Measurements from ENCODE around the gene SLC4A8. TPM values are rescaled to one million over a fixed set of nuclear protein-coding genes. Genes with fewer than 3 reads are reported as not detected.

The SLC4A8 gene
- total RNA-seq, 1 donor = 3.3 TPM

GRCh38 chr12:51471111-51471864, 46.7 kb downstream of the SLC4A8 start:
- Histone ChIP-seq H3K4me3 (ENCODE audit: low read length) (no peak overlapping the region), H3K4me1 (ENCODE audit: insufficient read depth, low read length) (no peaks in the 10 kb centered on the region), H3K9me3 (ENCODE audit: low read depth, low read length) (no peaks in the 10 kb centered on the region), H3K27me3 (ENCODE audit: insufficient read depth, low read length) (no peaks in the 10 kb centered on the region)

DNA sequence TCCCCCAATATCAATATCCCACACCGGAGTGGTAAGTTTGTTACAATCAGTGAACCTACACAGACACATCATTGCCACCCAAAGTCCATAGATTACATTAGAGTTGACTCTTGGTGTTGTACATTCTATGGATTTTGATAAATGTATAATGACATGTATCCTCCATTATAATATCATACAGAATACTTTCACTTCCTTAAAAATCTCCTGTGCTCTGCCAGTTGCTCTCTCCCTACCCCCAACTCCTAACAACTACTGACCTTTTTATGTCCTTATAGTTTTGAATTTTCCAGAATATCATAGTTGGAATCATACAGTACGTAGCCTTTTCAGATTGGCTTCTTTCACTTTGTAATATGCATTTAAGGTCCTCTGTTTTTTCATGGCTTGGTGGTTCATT, 48.4 kb downstream of the SLC4A8 start:
- Histone ChIP-seq H3K4me1 (ENCODE audit: insufficient read depth, low read length) (no peaks in the 10 kb centered on the region), H3K4me3 (ENCODE audit: low read length) (no peak overlapping the region), H3K9me3 (ENCODE audit: low read depth, low read length) (no peaks in the 10 kb centered on the region), H3K27me3 (ENCODE audit: insufficient read depth, low read length) (no peaks in the 10 kb centered on the region)

GRCh38 chr12:51473947-51474346, 49.3 kb downstream of the SLC4A8 start:
- no peaks in the 10 kb centered on the region for H3K4me1 ChIP-seq (ENCODE audit: insufficient read depth, low read length)
- no peak overlapping the region for H3K4me3 ChIP-seq (ENCODE audit: low read length)
- no peaks in the 10 kb centered on the region for H3K27me3 ChIP-seq (ENCODE audit: insufficient read depth, low read length)
- no peaks in the 10 kb centered on the region for H3K9me3 ChIP-seq (ENCODE audit: low read depth, low read length)

GRCh38 chr12:51475543-51475942, 50.9 kb downstream of the SLC4A8 start:
- no peak overlapping the region for H3K4me3 ChIP-seq (ENCODE audit: low read length)
- H3K27me3 ChIP-seq (ENCODE audit: insufficient read depth, low read length) = no peaks in the 10 kb centered on the region
- no peaks in the 10 kb centered on the region for H3K9me3 ChIP-seq (ENCODE audit: low read depth, low read length)
- no peaks in the 10 kb centered on the region for H3K4me1 ChIP-seq (ENCODE audit: insufficient read depth, low read length)

DNA sequence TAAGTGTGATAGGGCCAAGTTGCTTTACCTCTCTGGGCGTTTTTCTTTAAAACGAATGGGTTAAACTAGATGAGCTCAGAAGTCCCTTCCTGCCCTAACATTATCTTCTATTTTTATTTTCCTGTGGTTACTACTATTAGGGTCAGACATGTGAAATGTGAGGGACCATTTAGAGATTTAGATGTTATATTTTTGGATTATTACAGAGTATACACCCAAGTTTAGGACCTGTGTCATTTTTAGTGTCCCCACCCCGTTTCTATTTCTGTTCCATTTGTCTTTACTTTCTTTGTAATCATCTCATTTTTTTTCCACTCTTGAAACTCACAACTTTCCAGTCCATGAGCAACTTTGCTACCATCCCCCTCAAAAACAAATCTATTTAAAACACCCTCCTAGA, 56.3 kb downstream of the SLC4A8 start:
- Histone ChIP-seq H3K4me1 (ENCODE audit: insufficient read depth, low read length) (peaks cover 14% of the 10 kb centered on the region), H3K9me3 (ENCODE audit: low read depth, low read length) (no peaks in the 10 kb centered on the region), H3K4me3 (ENCODE audit: low read length) (no peak overlapping the region), H3K27me3 (ENCODE audit: insufficient read depth, low read length) (no peaks in the 10 kb centered on the region)

DNA sequence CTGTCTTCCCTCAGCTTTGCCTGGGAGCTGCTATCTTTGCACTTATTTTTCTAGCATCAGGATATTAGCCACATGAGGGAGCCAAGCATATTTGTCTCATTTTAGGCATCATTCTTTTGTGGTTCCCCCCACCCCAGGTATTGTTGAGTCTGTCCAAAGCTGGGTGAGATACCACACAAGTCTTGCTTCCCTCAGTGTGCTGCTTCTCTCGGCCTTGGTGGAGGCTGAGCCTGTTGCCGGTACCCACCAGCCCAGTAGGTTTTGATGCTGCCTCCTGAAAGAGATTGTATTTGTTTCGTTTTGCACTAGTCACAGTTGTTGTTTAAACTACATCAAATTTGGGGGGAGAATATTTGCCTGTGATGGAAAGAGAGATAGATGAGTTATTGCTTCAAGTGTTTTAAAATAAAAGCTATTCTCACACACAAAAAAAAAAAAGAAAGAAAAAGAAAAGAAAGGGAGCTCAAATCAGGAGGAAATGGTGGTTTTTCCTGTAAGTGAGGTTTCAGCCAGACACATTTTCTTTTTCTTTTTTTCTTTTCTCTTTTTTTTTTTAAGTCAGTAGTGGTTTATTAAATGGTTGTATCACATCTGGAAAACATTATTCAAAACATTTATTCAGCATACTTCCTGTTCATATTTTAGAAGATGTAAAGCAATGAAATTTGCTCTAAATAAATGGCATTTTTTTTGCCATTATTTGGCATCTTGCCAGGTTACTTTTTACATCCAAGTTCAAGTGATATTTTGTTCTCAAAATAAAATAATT, 58.5 kb downstream of the SLC4A8 start:
- Histone ChIP-seq H3K27me3 (ENCODE audit: insufficient read depth, low read length) (no peaks in the 10 kb centered on the region), H3K4me3 (ENCODE audit: low read length) (no peak overlapping the region), H3K4me1 (ENCODE audit: insufficient read depth, low read length) (peaks cover 14% of the 10 kb centered on the region), H3K9me3 (ENCODE audit: low read depth, low read length) (no peaks in the 10 kb centered on the region)

DNA sequence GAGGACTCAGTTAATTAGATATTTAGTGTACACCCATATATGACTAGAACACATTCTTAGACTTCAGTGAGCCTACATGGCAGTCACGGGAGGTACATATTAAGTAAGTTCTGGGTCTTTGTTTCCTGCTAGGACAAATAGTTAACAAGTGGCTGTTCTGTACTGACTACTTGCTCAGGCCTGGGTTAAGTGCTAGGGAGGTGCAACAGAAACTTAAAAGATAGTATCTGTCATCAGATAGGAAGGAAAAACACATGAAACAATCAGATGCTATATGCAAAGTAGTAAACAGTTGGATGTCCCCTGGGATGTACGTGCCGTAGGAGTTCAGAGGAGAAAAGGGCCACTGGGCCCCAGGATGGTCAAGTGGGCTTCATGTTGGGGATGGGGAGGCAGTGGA, 59.5 kb downstream of the SLC4A8 start:
- Histone ChIP-seq H3K9me3 (ENCODE audit: low read depth, low read length) (no peaks in the 10 kb centered on the region), H3K27me3 (ENCODE audit: insufficient read depth, low read length) (no peaks in the 10 kb centered on the region), H3K4me1 (ENCODE audit: insufficient read depth, low read length) (peaks cover 14% of the 10 kb centered on the region), H3K4me3 (ENCODE audit: low read length) (no peak overlapping the region)

GRCh38 chr12:51488281-51488680, 63.6 kb downstream of the SLC4A8 start:
- no peaks in the 10 kb centered on the region for H3K27me3 ChIP-seq (ENCODE audit: insufficient read depth, low read length)
- H3K4me3 ChIP-seq (ENCODE audit: low read length) = no peak overlapping the region
- peaks cover 7% of the 10 kb centered on the region for H3K4me1 ChIP-seq (ENCODE audit: insufficient read depth, low read length)
- no peaks in the 10 kb centered on the region for H3K9me3 ChIP-seq (ENCODE audit: low read depth, low read length)

DNA sequence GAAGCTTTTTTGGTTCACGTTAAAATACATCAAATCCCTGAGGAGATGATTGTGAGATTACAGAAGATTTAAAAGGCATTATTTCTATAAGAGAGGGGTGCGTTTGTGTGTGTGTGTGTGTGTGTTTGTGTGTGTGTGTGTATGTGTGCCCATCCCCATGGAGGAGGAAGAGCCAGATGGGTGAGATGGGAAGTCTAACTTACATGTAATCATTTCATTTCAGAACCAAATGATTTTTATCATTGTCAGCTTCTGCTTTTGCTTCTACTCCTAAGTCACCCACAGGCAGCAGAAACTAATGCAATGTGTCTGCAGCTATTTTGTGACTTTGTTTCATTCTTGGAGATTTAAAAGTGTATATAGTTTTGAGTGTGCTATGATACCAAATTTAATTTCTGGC, 68.7 kb downstream of the SLC4A8 start:
- Histone ChIP-seq H3K4me3 (ENCODE audit: low read length) (no peak overlapping the region), H3K27me3 (ENCODE audit: insufficient read depth, low read length) (no peaks in the 10 kb centered on the region), H3K9me3 (ENCODE audit: low read depth, low read length) (no peaks in the 10 kb centered on the region), H3K4me1 (ENCODE audit: insufficient read depth, low read length) (no peaks in the 10 kb centered on the region)

DNA sequence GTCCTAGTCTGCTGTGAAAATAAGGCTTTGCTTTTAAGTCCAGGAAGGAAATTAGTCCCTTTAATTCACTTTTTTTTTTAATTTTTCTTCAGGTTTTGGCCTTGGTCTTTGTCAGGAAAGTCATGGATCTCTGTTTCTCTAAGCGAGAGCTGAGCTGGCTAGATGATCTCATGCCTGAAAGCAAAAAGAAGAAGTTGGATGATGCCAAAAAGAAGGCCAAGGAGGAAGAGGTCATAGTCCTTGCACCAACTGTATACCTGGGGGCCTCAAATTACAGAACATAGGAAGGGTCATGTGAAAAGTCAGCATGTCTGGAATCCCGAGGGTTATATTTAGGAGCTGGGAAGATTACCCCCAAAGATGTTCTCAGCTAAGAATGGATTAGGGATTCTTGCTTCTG, 72.3 kb downstream of the SLC4A8 start:
- Histone ChIP-seq H3K4me1 (ENCODE audit: insufficient read depth, low read length) (no peaks in the 10 kb centered on the region), H3K4me3 (ENCODE audit: low read length) (no peak overlapping the region), H3K9me3 (ENCODE audit: low read depth, low read length) (no peaks in the 10 kb centered on the region), H3K27me3 (ENCODE audit: insufficient read depth, low read length) (no peaks in the 10 kb centered on the region)

GRCh38 chr12:51504851-51505250, 80.2 kb downstream of the SLC4A8 start:
- no peaks in the 10 kb centered on the region for H3K9me3 ChIP-seq (ENCODE audit: low read depth, low read length)
- H3K4me3 ChIP-seq (ENCODE audit: low read length) = no peak overlapping the region
- no peaks in the 10 kb centered on the region for H3K4me1 ChIP-seq (ENCODE audit: insufficient read depth, low read length)
- H3K27me3 ChIP-seq (ENCODE audit: insufficient read depth, low read length) = no peaks in the 10 kb centered on the region

GRCh38 chr12:51505360-51506105, 80.9 kb downstream of the SLC4A8 start:
- Histone ChIP-seq H3K27me3 (ENCODE audit: insufficient read depth, low read length) (no peaks in the 10 kb centered on the region), H3K9me3 (ENCODE audit: low read depth, low read length) (no peaks in the 10 kb centered on the region), H3K4me3 (ENCODE audit: low read length) (no peak overlapping the region), H3K4me1 (ENCODE audit: insufficient read depth, low read length) (no peaks in the 10 kb centered on the region)

GRCh38 chr12:51507178-51507577, 82.5 kb downstream of the SLC4A8 start:
- Histone ChIP-seq H3K27me3 (ENCODE audit: insufficient read depth, low read length) (no peaks in the 10 kb centered on the region), H3K4me1 (ENCODE audit: insufficient read depth, low read length) (no peaks in the 10 kb centered on the region), H3K9me3 (ENCODE audit: low read depth, low read length) (no peaks in the 10 kb centered on the region), H3K4me3 (ENCODE audit: low read length) (no peak overlapping the region)

GRCh38 chr12:51508285-51508684, 83.7 kb downstream of the SLC4A8 start:
- no peaks in the 10 kb centered on the region for H3K4me1 ChIP-seq (ENCODE audit: insufficient read depth, low read length)
- no peak overlapping the region for H3K4me3 ChIP-seq (ENCODE audit: low read length)
- H3K9me3 ChIP-seq (ENCODE audit: low read depth, low read length) = no peaks in the 10 kb centered on the region
- H3K27me3 ChIP-seq (ENCODE audit: insufficient read depth, low read length) = no peaks in the 10 kb centered on the region

DNA sequence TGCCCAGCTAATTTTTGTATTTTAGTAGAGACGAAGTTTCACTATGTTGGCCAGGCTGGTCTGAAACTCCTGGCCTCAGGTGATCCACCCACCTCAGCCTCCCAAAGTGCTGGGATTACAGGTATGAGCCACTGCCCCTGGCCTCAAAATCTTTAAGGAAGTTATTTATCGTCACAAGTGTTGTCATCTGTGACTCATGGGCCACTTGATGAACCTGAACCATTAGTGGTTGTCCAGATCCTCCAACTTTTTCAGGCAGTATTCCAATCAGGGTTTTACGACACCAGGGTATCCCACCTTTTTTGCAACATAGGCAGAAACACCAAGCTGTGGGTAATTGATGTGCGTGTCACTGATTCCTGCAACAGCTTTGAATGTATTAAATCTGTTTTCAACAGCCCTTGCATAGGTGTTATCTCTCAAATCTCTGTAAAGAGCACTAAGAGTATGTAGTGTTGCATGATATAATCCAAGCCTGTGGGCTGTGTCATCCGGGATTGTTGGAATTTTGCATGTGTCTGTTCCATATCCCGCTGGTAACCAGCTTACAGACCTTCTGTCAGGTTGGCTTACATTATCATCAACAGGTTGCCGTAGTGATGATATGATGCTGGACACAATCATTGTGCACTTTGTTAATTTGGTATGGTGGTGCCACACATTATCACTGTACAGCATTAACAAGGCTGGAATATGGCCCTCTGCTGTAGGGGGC, 87.1 kb downstream of the SLC4A8 start:
- H3K27me3 ChIP-seq (ENCODE audit: insufficient read depth, low read length) = no peaks in the 10 kb centered on the region
- no peak overlapping the region for H3K4me3 ChIP-seq (ENCODE audit: low read length)
- no peaks in the 10 kb centered on the region for H3K4me1 ChIP-seq (ENCODE audit: insufficient read depth, low read length)
- H3K9me3 ChIP-seq (ENCODE audit: low read depth, low read length) = no peaks in the 10 kb centered on the region
